ENCODE data around the gene HMBS.

DNA sequence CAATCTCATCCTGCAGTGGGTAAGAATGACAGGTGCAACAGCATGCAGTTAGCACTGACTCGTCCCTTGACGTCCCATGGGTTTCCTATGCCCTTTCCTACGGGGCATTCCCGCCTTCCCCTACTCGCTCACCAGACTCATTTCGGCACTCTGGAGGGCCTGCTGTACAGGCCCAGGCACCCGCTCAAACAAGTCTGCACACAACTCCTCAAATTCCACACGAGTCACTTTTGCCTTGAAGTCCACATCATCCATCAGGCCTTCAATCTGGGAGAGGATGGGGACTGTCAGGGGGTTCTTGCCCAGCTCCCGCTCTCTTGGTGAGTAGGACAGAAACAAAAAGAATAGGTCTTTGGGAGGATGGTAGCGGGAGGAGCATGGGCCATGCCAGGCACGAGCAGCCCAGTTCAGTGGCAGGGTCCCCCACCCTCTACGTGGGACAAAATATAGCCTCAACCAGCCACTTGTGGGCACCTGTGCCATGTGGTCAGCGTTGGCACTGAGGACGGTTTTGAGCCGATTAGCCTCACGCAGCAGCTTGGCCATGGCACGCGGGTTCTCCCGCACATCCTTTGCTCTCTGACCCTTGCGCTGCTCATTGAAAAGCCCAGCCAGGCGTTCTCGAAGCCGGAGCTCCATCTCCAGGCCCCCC lies 32.4 kb upstream of the HMBS start:
- TF ChIP-seq EZH2phosphoT487 (conservative IDR thresholded peaks at IDR 0.05; ENCODE audit: low read length) (no peak), CTCF (IDR thresholded peaks at IDR 0.05; ENCODE audit: insufficient read depth, low read length, poor library complexity, severe bottlenecking) (no peak)
